OCI-LY7 (cell line): Measurements from ENCODE around the gene NLN. TPM values are rescaled to one million over a fixed set of nuclear protein-coding genes. Genes with fewer than 3 reads are reported as not detected.

Experiments
- BruUV-seq: library from RNA; stranded (reverse); fragments of 400-500 nt; replicated peaks from 2 replicates; lab custom pipeline; 2021; lab: Mats Ljungman, UMichigan
- CTCF ChIA-PET: fragments of 300-600 bp; sonication (Branson Sonifier 250); formaldehyde crosslinking; loops from one replicate; lab custom pipeline; 2022; ENCODE audit warnings: antibody characterized with exemption; ENCODE audit not compliant: unreplicated experiment; lab: Charles Lee
- POLR2A ChIA-PET: fragments of 300-600 bp; sonication (Branson Sonifier 250); formaldehyde crosslinking; loops from one replicate; lab custom pipeline; 2022; ENCODE audit warnings: antibody characterized with exemption; lab: Charles Lee
- DNase-seq: peaks from one replicate; pipeline ENCODE4 v3.0.0-alpha.2; 2015; ENCODE audit warnings: low spot score
- H2AFZ ChIP-seq: fragments of 200-600 bp; sonication (generic), shearing (Covaris generic); 2 replicates; pipeline ENCODE4 v1.6.1; 2014; ENCODE audit warnings: mild to moderate bottlenecking, antibody characterized with exemption, low read length, moderate library complexity
- H3K27ac ChIP-seq: fragments of 200-600 bp; sonication (generic); 2 replicates; pipeline ENCODE4 v1.5.1; 2014; ENCODE audit warnings: mixed run types, low read depth, mild to moderate bottlenecking, moderate library complexity, low read length, inconsistent platforms; ENCODE audit not compliant: poor library complexity, severe bottlenecking
- H3K36me3 ChIP-seq: fragments of 200-600 bp; sonication (generic); 2 replicates; pipeline ENCODE4 v1.6.1; 2014; ENCODE audit warnings: mild to moderate bottlenecking, antibody characterized with exemption, low read length, moderate library complexity, mixed read lengths; ENCODE audit not compliant: insufficient read depth
- H3K4me1 ChIP-seq: fragments of 200-600 bp; sonication (generic); 2 replicates; pipeline ENCODE4 v1.5.1; 2014; ENCODE audit warnings: mild to moderate bottlenecking, low read length; ENCODE audit not compliant: insufficient read depth, poor library complexity, severe bottlenecking
- H3K4me2 ChIP-seq: fragments of 200-600 bp; sonication (generic); 2 replicates; pipeline ENCODE4 v1.6.1; 2014; ENCODE audit warnings: mild to moderate bottlenecking, low read length
- H3K4me3 ChIP-seq: fragments of 200-600 bp; sonication (generic); 2 replicates; pipeline ENCODE4 v1.5.1; 2014; ENCODE audit warnings: mild to moderate bottlenecking, low read depth, low read length; ENCODE audit not compliant: poor library complexity, severe bottlenecking
- H3K79me2 ChIP-seq: fragments of 200-600 bp; sonication (generic); 2 replicates; pipeline ENCODE4 v1.6.1; 2016; ENCODE audit warnings: low read depth, mild to moderate bottlenecking, low read length, moderate library complexity, mixed read lengths; ENCODE audit not compliant: insufficient read depth
- H3K9me2 ChIP-seq: fragments of 200-600 bp; sonication (generic); 2 replicates; pipeline ENCODE4 v1.6.1; 2016; ENCODE audit warnings: mild to moderate bottlenecking, low read length, mixed read lengths; ENCODE audit not compliant: insufficient read depth
- H3K9me3 ChIP-seq: fragments of 200-600 bp; sonication (generic); 2 replicates; pipeline ENCODE4 v1.6.1; 2014; ENCODE audit warnings: mild to moderate bottlenecking, mixed run types, low read length, mixed read lengths
- H4K20me1 ChIP-seq: fragments of 200-600 bp; sonication (generic); 2 replicates; pipeline ENCODE4 v1.6.1; 2014; ENCODE audit warnings: mild to moderate bottlenecking, antibody characterized with exemption, low read length, moderate library complexity, mixed read lengths; ENCODE audit not compliant: insufficient read depth
- EZH2phosphoT487 ChIP-seq: fragments of 200-600 bp; sonication (generic); IDR thresholded peaks from 2 replicates; pipeline ENCODE4 v1.6.1; 2018; ENCODE audit warnings: low read depth, borderline replicate concordance, mild to moderate bottlenecking, mixed run types, antibody characterized with exemption, low read length, moderate library complexity, mixed read lengths
- intact Hi-C: fragments of 100-400 bp; cut with micrococcal nuclease; formaldehyde crosslinking; loops from one replicate; pipeline ENCODE4 v1.10.0; 2022; ENCODE audit not compliant: unreplicated experiment
- total RNA-seq, 2 experiments: library from RNA; depleted of rRNA in 1 of 2; stranded (reverse); fragments of >200 nt in 1 of 2; shearing (Covaris generic) in 1 of 2; gene quantifications; 2 replicates each; pipeline ENCODE4 v1.2.3, GENCODE V29; 2014 to 2022
- TF ChIP-seq, protein P1 (sequence below): fragments of 200-600 bp; sonication (generic); conservative IDR thresholded peaks from 2 replicates; pipeline ENCODE4 v1.5.1; 2014; ENCODE audit warnings: mild to moderate bottlenecking, antibody characterized with exemption, low read length, moderate library complexity, mixed read lengths

NLN gene
- total RNA-seq, 2 experiments from 2014 or later = 14.9 to 26.0 TPM

DNA sequence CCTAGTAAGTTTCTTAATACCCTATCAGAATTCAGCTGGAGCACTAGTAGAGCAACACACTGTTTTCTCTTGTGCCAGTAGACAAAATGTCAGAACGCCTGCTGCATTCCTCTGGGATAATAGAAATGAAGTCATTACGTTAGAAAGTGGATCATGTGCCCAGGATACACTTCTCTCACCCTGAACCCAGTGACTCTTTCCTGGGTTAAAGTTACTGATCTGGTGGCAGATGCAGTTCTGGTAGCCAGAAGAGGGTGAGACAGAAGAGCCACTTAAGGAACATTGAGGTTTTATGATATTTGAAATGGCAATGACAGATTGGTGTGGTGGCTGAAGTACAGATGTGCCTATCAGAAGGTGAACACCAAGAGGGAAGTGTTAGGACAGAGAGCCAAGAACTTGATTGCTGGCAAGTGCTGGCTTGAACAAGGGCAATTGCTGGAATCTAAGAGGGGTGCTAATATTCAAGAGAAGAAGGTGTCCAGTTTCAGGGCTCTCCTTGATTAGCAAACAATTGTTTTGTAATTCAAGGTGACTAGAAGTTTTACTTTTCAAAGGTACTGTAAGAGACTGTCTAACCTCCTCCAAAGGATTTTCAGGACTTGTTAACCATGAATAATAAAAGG lies 110.7 kb downstream of the NLN start:
- H3K79me2 ChIP-seq = no peaks in the 10 kb centered on the region
- H2AFZ ChIP-seq = no peak overlapping the region
- no TSS peak for BruUV-seq
- H3K27ac ChIP-seq = no peak overlapping the region
- no peak for DNase-seq
- intact Hi-C loops = no loop called here
- no peak overlapping the region for H3K4me2 ChIP-seq
- ChIA-PET CTCF (no interaction called here), POLR2A (interaction anchor here (0.7 kb wide), 1 partner anchor 9 kb away, joined by 3 read pairs; no protein-coding TSS in a partner anchor)
- no peaks in the 10 kb centered on the region for H3K36me3 ChIP-seq
- no peak for TF ChIP-seq EZH2phosphoT487
- TF ChIP-seq, protein P1, sequence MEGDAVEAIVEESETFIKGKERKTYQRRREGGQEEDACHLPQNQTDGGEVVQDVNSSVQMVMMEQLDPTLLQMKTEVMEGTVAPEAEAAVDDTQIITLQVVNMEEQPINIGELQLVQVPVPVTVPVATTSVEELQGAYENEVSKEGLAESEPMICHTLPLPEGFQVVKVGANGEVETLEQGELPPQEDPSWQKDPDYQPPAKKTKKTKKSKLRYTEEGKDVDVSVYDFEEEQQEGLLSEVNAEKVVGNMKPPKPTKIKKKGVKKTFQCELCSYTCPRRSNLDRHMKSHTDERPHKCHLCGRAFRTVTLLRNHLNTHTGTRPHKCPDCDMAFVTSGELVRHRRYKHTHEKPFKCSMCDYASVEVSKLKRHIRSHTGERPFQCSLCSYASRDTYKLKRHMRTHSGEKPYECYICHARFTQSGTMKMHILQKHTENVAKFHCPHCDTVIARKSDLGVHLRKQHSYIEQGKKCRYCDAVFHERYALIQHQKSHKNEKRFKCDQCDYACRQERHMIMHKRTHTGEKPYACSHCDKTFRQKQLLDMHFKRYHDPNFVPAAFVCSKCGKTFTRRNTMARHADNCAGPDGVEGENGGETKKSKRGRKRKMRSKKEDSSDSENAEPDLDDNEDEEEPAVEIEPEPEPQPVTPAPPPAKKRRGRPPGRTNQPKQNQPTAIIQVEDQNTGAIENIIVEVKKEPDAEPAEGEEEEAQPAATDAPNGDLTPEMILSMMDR = no peak
- no peaks in the 10 kb centered on the region for H3K9me2 ChIP-seq
- no peaks in the 10 kb centered on the region for H3K4me1 ChIP-seq
- H3K9me3 ChIP-seq = no peaks in the 10 kb centered on the region
- H3K4me3 ChIP-seq = no peak overlapping the region
- H4K20me1 ChIP-seq = no peaks in the 10 kb centered on the region

DNA sequence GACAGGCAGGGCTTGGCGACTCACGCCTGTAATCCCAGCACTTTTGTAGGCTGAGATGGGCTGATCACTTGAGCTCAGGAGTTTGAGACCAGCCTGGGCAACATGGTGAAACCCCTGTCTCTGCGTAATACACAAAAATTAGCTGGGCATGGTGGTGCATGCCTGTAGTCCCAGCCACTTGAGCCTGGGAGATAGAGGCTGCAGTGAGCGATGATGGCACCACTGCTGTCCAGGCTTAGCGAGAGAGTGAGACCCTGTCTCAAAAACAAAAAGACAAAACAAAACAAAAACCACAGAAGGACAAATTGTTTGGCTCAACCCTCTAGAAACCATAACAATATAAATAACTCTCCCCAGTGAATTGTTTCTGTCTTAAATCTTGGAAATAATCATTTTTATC lies 111.8 kb downstream of the NLN start:
- Histone ChIP-seq H4K20me1 (no peaks in the 10 kb centered on the region), H3K4me3 (no peak overlapping the region), H3K4me2 (no peak overlapping the region), H2AFZ (no peak overlapping the region), H3K9me2 (no peaks in the 10 kb centered on the region), H3K36me3 (no peaks in the 10 kb centered on the region), H3K79me2 (no peaks in the 10 kb centered on the region), H3K4me1 (no peaks in the 10 kb centered on the region), H3K9me3 (no peaks in the 10 kb centered on the region), H3K27ac (no peak overlapping the region)
- ChIA-PET CTCF (interaction anchor here (1.2 kb wide), 1 partner anchor 11 kb away, joined by 4 read pairs; no protein-coding TSS in a partner anchor), POLR2A (interaction anchor here (0.5 to 2.5 kb wide), 6 partner anchors 9 to 215 kb away, joined by 3 to 6 read pairs (median 4); no protein-coding TSS in a partner anchor)
- no peak for TF ChIP-seq EZH2phosphoT487
- TF ChIP-seq, protein P1 = no peak
- no peak for DNase-seq
- intact Hi-C loops = no loop called here
- no TSS peak for BruUV-seq

DNA sequence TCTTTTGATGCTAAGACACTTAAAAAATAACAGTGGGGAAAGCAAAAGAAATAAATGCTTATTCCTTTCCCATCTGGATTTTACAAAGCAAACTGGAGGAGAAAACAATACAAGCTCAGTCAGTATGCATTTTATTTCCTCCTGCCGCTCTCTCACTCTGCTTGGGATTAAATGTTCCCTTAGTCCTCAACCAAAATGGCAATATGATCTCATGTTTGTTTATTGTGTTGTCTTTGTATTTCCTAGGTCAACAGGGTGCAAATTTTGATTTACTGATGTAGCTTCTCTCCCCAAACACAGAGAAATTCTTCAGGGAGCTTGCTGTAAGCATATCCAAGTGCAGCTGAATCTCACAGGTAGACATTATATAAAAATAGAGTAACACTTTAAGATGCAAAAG lies 112.3 kb downstream of the NLN start:
- no TSS peak for BruUV-seq
- H4K20me1 ChIP-seq = no peaks in the 10 kb centered on the region
- intact Hi-C loops = no loop called here
- H3K36me3 ChIP-seq = no peaks in the 10 kb centered on the region
- POLR2A ChIA-PET = interaction anchor here (0.5 to 2.5 kb wide), 6 partner anchors 10 to 345 kb away, joined by 3 to 6 read pairs (median 4); no protein-coding TSS in a partner anchor
- H3K4me3 ChIP-seq = no peak overlapping the region
- H3K27ac ChIP-seq = no peak overlapping the region
- CTCF ChIA-PET = interaction anchor here (1.2 kb wide), 1 partner anchor 12 kb away, joined by 4 read pairs; no protein-coding TSS in a partner anchor
- no peaks in the 10 kb centered on the region for H3K79me2 ChIP-seq
- H3K4me1 ChIP-seq = no peaks in the 10 kb centered on the region
- no peak overlapping the region for H3K4me2 ChIP-seq
- no peak for TF ChIP-seq EZH2phosphoT487
- TF ChIP-seq, protein P1 = no peak
- no peaks in the 10 kb centered on the region for H3K9me2 ChIP-seq
- H3K9me3 ChIP-seq = no peaks in the 10 kb centered on the region
- DNase-seq = no peak
- no peak overlapping the region for H2AFZ ChIP-seq
